Measurements from ENCODE around the gene ADCY3. TPM values are rescaled to one million over a fixed set of nuclear protein-coding genes. Genes with fewer than 3 reads are reported as not detected.

ADCY3 gene
- total RNA-seq, 1 experiment from 2014 or later = 71.1 TPM

- DNase-seq (ENCODE audit: low read depth, low spot score) (no peak), ATAC-seq (no peak)
- H3K9me3 ChIP-seq (ENCODE audit: control insufficient read depth in 1 of 2, insufficient read depth in 1 of 2, low read depth in 1 of 2, low read length in 2 of 2) = no peaks in the 10 kb centered on the region
- no peak overlapping the region for H3K4me3 ChIP-seq (replicated peaks in 1 of 2; ENCODE audit: low read depth in 1 of 2, low read length in 2 of 2)
- H2AFZ ChIP-seq (ENCODE audit: low read depth, low read length, poor library complexity, severe bottlenecking) = no peak overlapping the region
- no TSS peak for BruUV-seq (replicated peaks)
- no peaks in the 10 kb centered on the region for H3K9me2 ChIP-seq (ENCODE audit: insufficient read depth)
- no peaks in the 10 kb centered on the region for H3K27me3 ChIP-seq (ENCODE audit: insufficient read depth, low read length)
- intact Hi-C loops (cut with micrococcal nuclease) = no loop called here
- no peak overlapping the region for H3K27ac ChIP-seq (ENCODE audit: low read depth, low read length)
- H3K79me2 ChIP-seq (ENCODE audit: insufficient read depth, low read length) = no peaks in the 10 kb centered on the region; the same call in 1 of the 2 replicates
- H3K36me3 ChIP-seq (ENCODE audit: control insufficient read depth in 1 of 2, insufficient read depth in 2 of 2, low read length in 2 of 2) = peaks cover 2 to 3% of the 10 kb centered on the region in 2 experiments; a peak in 2 of 4 replicates
- TF ChIP-seq ELF1 (IDR thresholded peaks at IDR 0.05; ENCODE audit: borderline replicate concordance, low read depth) = no peak
- TF ChIP-seq CTCF (IDR thresholded peaks at IDR 0.05 in 2 of 3, conservative IDR thresholded peaks at IDR 0.05 in 1 of 3; ENCODE audit: borderline replicate concordance in 1 of 3, insufficient read depth in 1 of 3, low read depth in 2 of 3, low read length in 2 of 3) = no peak
- TF ChIP-seq ZBTB33 (IDR thresholded peaks at IDR 0.05; ENCODE audit: extremely low read depth, insufficient replicate concordance, low read length) = no peak
- TF ChIP-seq SP1 (IDR thresholded peaks at IDR 0.05; ENCODE audit: low read depth) = no peak
- TF ChIP-seq REST (IDR thresholded peaks at IDR 0.05; ENCODE audit: low read depth) = no peak
- TF ChIP-seq ZFX (IDR thresholded peaks at IDR 0.05) = no peak
- TF ChIP-seq FOSL1 (IDR thresholded peaks at IDR 0.05; ENCODE audit: low read depth) = no peak
- TF ChIP-seq ATF3 (IDR thresholded peaks at IDR 0.05) = no peak
- no peak for TF ChIP-seq EGR1 (IDR thresholded peaks at IDR 0.05; ENCODE audit: low read depth)
- TF ChIP-seq YY1 (IDR thresholded peaks at IDR 0.05; ENCODE audit: extremely low read depth, insufficient replicate concordance, low read depth, low read length) = no peak
- no peak for TF ChIP-seq EZH2phosphoT487 (IDR thresholded peaks at IDR 0.05; ENCODE audit: borderline replicate concordance)
- no peak for TF ChIP-seq ZNF274 (IDR thresholded peaks at IDR 0.05; ENCODE audit: low read depth, low read length)
- no peak for TF ChIP-seq JUND (IDR thresholded peaks at IDR 0.05)
- no peak overlapping the region for H3K4me2 ChIP-seq (ENCODE audit: low read length)
- no peaks in the 10 kb centered on the region for H3K4me1 ChIP-seq (ENCODE audit: control insufficient read depth in 1 of 2, insufficient read depth in 2 of 2, low read length in 2 of 2)
- ChIA-PET RAD21 (ENCODE audit: low non-redundant PET in 1 of 2, low total read pairs in 2 of 2, uncharacterized antibody in 2 of 2, unreplicated experiment in 2 of 2) (no interaction called here), POLR2A (no interaction called here), CTCF (no interaction called here)
- H3K9ac ChIP-seq (ENCODE audit: low read length) = no peak overlapping the region
- no peaks in the 10 kb centered on the region for H4K20me1 ChIP-seq (ENCODE audit: insufficient read depth)
Observed at GRCh38 chr2:24872344-24873115, 47.5 kb downstream of the ADCY3 start.

Measured in HCT116 (cell line).